ENCODE data around the gene BANP. TPM values are rescaled to one million over a fixed set of nuclear protein-coding genes. Genes with fewer than 3 reads are reported as not detected.

Gene BANP
- total RNA-seq, 1 experiment from 2014 or later: 37.2 TPM

- Histone ChIP-seq H3K4me1 (ENCODE audit: control insufficient read depth in 1 of 2, insufficient read depth in 2 of 2, low read length in 2 of 2) (no peaks in the 10 kb centered on the region), H3K9me2 (ENCODE audit: insufficient read depth) (no peaks in the 10 kb centered on the region), H3K4me2 (ENCODE audit: low read length) (no peak overlapping the region), H4K20me1 (ENCODE audit: insufficient read depth) (no peaks in the 10 kb centered on the region), H2AFZ (ENCODE audit: low read depth, low read length, poor library complexity, severe bottlenecking) (no peak overlapping the region), H3K79me2 (ENCODE audit: insufficient read depth, low read length) (no peaks in the 10 kb centered on the region), H3K36me3 (ENCODE audit: control insufficient read depth in 1 of 2, insufficient read depth in 2 of 2, low read length in 2 of 2) (no peaks in the 10 kb centered on the region), H3K9ac (ENCODE audit: low read length) (no peak overlapping the region), H3K27ac (ENCODE audit: low read depth, low read length) (no peak overlapping the region), H3K4me3 (replicated peaks in 1 of 2; ENCODE audit: low read depth in 1 of 2, low read length in 2 of 2) (no peak overlapping the region), H3K9me3 (ENCODE audit: control insufficient read depth in 1 of 2, insufficient read depth in 1 of 2, low read depth in 1 of 2, low read length in 2 of 2) (no peaks in the 10 kb centered on the region), H3K27me3 (ENCODE audit: insufficient read depth, low read length) (no peaks in the 10 kb centered on the region)
- RAD21 ChIA-PET (ENCODE audit: low non-redundant PET in 1 of 2, low total read pairs in 2 of 2, uncharacterized antibody in 2 of 2, unreplicated experiment in 2 of 2): no interaction called here
- CTCF ChIA-PET: no interaction called here
- intact Hi-C loops (cut with micrococcal nuclease): no loop called here
- DNase-seq (ENCODE audit: low read depth, low spot score): no peak
- no TSS peak for BruUV-seq (replicated peaks)
- POLR2A ChIA-PET: no interaction called here
- TF ChIP-seq SRF (IDR thresholded peaks at IDR 0.05; ENCODE audit: low read depth) (no peak), FOSL1 (IDR thresholded peaks at IDR 0.05; ENCODE audit: low read depth) (no peak), CTCF (IDR thresholded peaks at IDR 0.05 in 2 of 3, conservative IDR thresholded peaks at IDR 0.05 in 1 of 3; ENCODE audit: borderline replicate concordance in 1 of 3, insufficient read depth in 1 of 3, low read depth in 2 of 3, low read length in 2 of 3) (no peak), EZH2 (IDR thresholded peaks at IDR 0.05) (no peak), EZH2phosphoT487 (IDR thresholded peaks at IDR 0.05; ENCODE audit: borderline replicate concordance) (no peak)
- no peak for ATAC-seq
Measured at GRCh38 chr16:88077328-88078108, 126.3 kb downstream of the BANP start.

- Histone ChIP-seq H3K27ac (ENCODE audit: low read depth, low read length) (no peak overlapping the region; the same call in 1 of the 2 replicates), H3K4me3 (replicated peaks in 1 of 2; ENCODE audit: low read depth in 1 of 2, low read length in 2 of 2) (no peak overlapping the region), H3K9me3 (ENCODE audit: control insufficient read depth in 1 of 2, insufficient read depth in 1 of 2, low read depth in 1 of 2, low read length in 2 of 2) (no peaks in the 10 kb centered on the region), H3K9ac (ENCODE audit: low read length) (no peak overlapping the region), H3K9me2 (ENCODE audit: insufficient read depth) (no peaks in the 10 kb centered on the region), H3K36me3 (ENCODE audit: control insufficient read depth in 1 of 2, insufficient read depth in 2 of 2, low read length in 2 of 2) (no peaks in the 10 kb centered on the region), H3K27me3 (ENCODE audit: insufficient read depth, low read length) (no peaks in the 10 kb centered on the region), H3K4me2 (ENCODE audit: low read length) (no peak overlapping the region), H3K4me1 (ENCODE audit: control insufficient read depth in 1 of 2, insufficient read depth in 2 of 2, low read length in 2 of 2) (no peaks in the 10 kb centered on the region), H2AFZ (ENCODE audit: low read depth, low read length, poor library complexity, severe bottlenecking) (no peak overlapping the region), H4K20me1 (ENCODE audit: insufficient read depth) (no peaks in the 10 kb centered on the region), H3K79me2 (ENCODE audit: insufficient read depth, low read length) (no peaks in the 10 kb centered on the region)
- POLR2A ChIA-PET: no interaction called here
- DNase-seq (ENCODE audit: low read depth, low spot score) (no peak), ATAC-seq (no peak)
- intact Hi-C loops (cut with micrococcal nuclease): no loop called here
- CTCF ChIA-PET: no interaction called here
- RAD21 ChIA-PET (ENCODE audit: low non-redundant PET in 1 of 2, low total read pairs in 2 of 2, uncharacterized antibody in 2 of 2, unreplicated experiment in 2 of 2): no interaction called here
- no TSS peak for BruUV-seq (replicated peaks)
- TF ChIP-seq CBX3 (IDR thresholded peaks at IDR 0.05; ENCODE audit: low read depth): no peak
- TF ChIP-seq EGR1 (IDR thresholded peaks at IDR 0.05; ENCODE audit: low read depth): no peak
- TF ChIP-seq EZH2 (IDR thresholded peaks at IDR 0.05): no peak
- TF ChIP-seq POLR2A (IDR thresholded peaks at IDR 0.05; ENCODE audit: borderline replicate concordance, extremely low read depth, insufficient read depth, insufficient read length): no peak
- no peak for TF ChIP-seq ZBTB33 (IDR thresholded peaks at IDR 0.05; ENCODE audit: extremely low read depth, insufficient replicate concordance, low read length)
- no peak for TF ChIP-seq CEBPB (IDR thresholded peaks at IDR 0.05; ENCODE audit: low read depth)
- no peak for TF ChIP-seq SP1 (IDR thresholded peaks at IDR 0.05; ENCODE audit: low read depth)
- TF ChIP-seq POLR2AphosphoS5 (IDR thresholded peaks at IDR 0.05; ENCODE audit: low read depth, low read length): no peak
Measured at GRCh38 chr16:88078111-88078775, 127.0 kb downstream of the BANP start.

Data from HCT116 (cell line).